H1 (cell line): ENCODE results near the gene COMMD7. TPM values are rescaled to one million over a fixed set of nuclear protein-coding genes. Genes with fewer than 3 reads are reported as not detected.
"Not testable (repeated sequence)": the region's sequence is repeated elsewhere in the genome, so short reads cannot be mapped to it uniquely, and the experiment has no call there.

Experiments used
- CTCF ChIA-PET: fragments of 300-600 bp; sonication (Branson Sonifier 250); formaldehyde crosslinking; loops from one replicate; lab custom pipeline; 2021; ENCODE audit not compliant: partially characterized antibody; lab: Charles Lee
- POLR2A ChIA-PET: fragments of 300-600 bp; sonication (Branson Sonifier 250); formaldehyde crosslinking; loops from one replicate; lab custom pipeline; 2021; ENCODE audit warnings: inconsistent platforms; ENCODE audit not compliant: partially characterized antibody; lab: Charles Lee
- DNase-seq, 2 experiments: peaks; one replicate each; pipeline versions ENCODE4 v3.0.0 to v3.0.0-alpha.2; 2010 to 2022; ENCODE audit warnings: low spot score in 2 of 2, low read depth in 1 of 2, mixed read lengths in 1 of 2
- FAIRE-seq: peaks from 2 replicates; lab custom pipeline; 2011; peaks lifted over from hg19 to GRCh38; lab: Jason Lieb, UNC
- H2AFZ ChIP-seq: 2 replicates; pipeline ENCODE4 v1.8.1; 2012; ENCODE audit warnings: low read length, inconsistent platforms
- H2AK5ac ChIP-seq: 2 replicates; pipeline ENCODE4 v1.6.1; 2013; ENCODE audit warnings: low read depth, low read length
- H2BK120ac ChIP-seq: replicated peaks from 2 replicates; pipeline ENCODE3; 2013; ENCODE audit warnings: low read depth, low read length, inconsistent platforms
- H2BK12ac ChIP-seq: 2 replicates; pipeline ENCODE4 v1.6.1; 2013; ENCODE audit warnings: low read depth, low read length
- H2BK15ac ChIP-seq: 2 replicates; pipeline ENCODE4 v1.6.1; 2013; ENCODE audit warnings: low read length
- H2BK20ac ChIP-seq: 2 replicates; pipeline ENCODE4 v1.6.1; 2013; ENCODE audit warnings: low read length
- H2BK5ac ChIP-seq: 2 replicates; pipeline ENCODE4 v1.6.1; 2013; ENCODE audit warnings: low read depth, low read length
- H3K14ac ChIP-seq: 2 replicates; pipeline ENCODE4 v1.6.1; 2013; ENCODE audit warnings: inconsistent platforms; ENCODE audit not compliant: insufficient read length
- H3K18ac ChIP-seq: 2 replicates; pipeline ENCODE4 v1.6.1; 2013; ENCODE audit warnings: low read length; ENCODE audit errors: extremely low read depth
- H3K23ac ChIP-seq: 2 replicates; pipeline ENCODE4 v1.6.1; 2013; ENCODE audit warnings: inconsistent platforms; ENCODE audit not compliant: insufficient read length
- H3K23me2 ChIP-seq: 2 replicates; pipeline ENCODE4 v1.6.1; 2013; ENCODE audit warnings: low read depth, low read length
- H3K27ac ChIP-seq: 2 replicates; pipeline ENCODE4 v1.6.1; 2011; ENCODE audit warnings: low read depth, low read length, inconsistent platforms
- H3K27me3 ChIP-seq, 4 experiments: replicated peaks in 1 of 4; 1 replicate in 1 of 4; 2 replicates in 3 of 4; pipeline versions ENCODE4 v1.6.1 to v1.8.1; 2011 to 2013; ENCODE audit warnings: low read length in 3 of 4, mild to moderate bottlenecking in 3 of 4, inconsistent platforms in 2 of 4, mixed read lengths in 2 of 4, moderate library complexity in 1 of 4; ENCODE audit not compliant: control insufficient read depth in 3 of 4, insufficient read depth in 3 of 4; ENCODE audit errors: extremely low read depth in 1 of 4
- H3K36me3 ChIP-seq, 4 experiments: 2 replicates each; pipeline versions ENCODE4 v1.6.1 to v1.8.1; 2011 to 2013; ENCODE audit warnings: mild to moderate bottlenecking in 4 of 4, low read length in 3 of 4, moderate library complexity in 2 of 4, control low read depth in 1 of 4, inconsistent platforms in 1 of 4; ENCODE audit not compliant: insufficient read depth in 4 of 4, control insufficient read depth in 2 of 4
- H3K4ac ChIP-seq: replicated peaks from 2 replicates; pipeline ENCODE3; 2013; ENCODE audit warnings: low read length, low read depth, mixed read lengths, inconsistent platforms; ENCODE audit not compliant: insufficient read length
- H3K4me1 ChIP-seq, 4 experiments: replicated peaks in 1 of 4; 1 replicate in 1 of 4; 2 replicates in 3 of 4; pipeline versions ENCODE4 v1.6.1 to v1.8.1; 2011 to 2013; ENCODE audit warnings: low read length in 3 of 4, inconsistent platforms in 2 of 4, mixed read lengths in 1 of 4; ENCODE audit not compliant: insufficient read depth in 4 of 4, control insufficient read depth in 3 of 4
- H3K4me2 ChIP-seq, 2 experiments: 2 replicates each; pipeline versions ENCODE4 v1.6.1 to v1.8.1; 2011 to 2013; ENCODE audit warnings: low read depth in 2 of 2, low read length in 2 of 2, control low read depth in 1 of 2, inconsistent platforms in 1 of 2, mild to moderate bottlenecking in 1 of 2; ENCODE audit not compliant: insufficient read depth in 1 of 2
- H3K4me3 ChIP-seq, 4 experiments: fragments of 200-600, 300-600 bp in 1 of 4; sonication (generic), shearing (Covaris generic), sonication (Bioruptor Twin) in 1 of 4; 2 replicates each; pipeline versions ENCODE4 v1.5.1 to v1.8.1; 2011 to 2016; ENCODE audit warnings: low read length in 4 of 4, low read depth in 3 of 4, control low read depth in 2 of 4, inconsistent platforms in 2 of 4, mild to moderate bottlenecking in 2 of 4, mixed read lengths in 1 of 4, moderate library complexity in 1 of 4; ENCODE audit not compliant: insufficient read depth in 2 of 4; ENCODE audit errors: extremely low read depth in 1 of 4
- H3K56ac ChIP-seq: replicated peaks from 2 replicates; pipeline ENCODE3; 2013; ENCODE audit warnings: low read depth, mild to moderate bottlenecking, mixed read lengths, low read length, inconsistent platforms; ENCODE audit not compliant: insufficient read length
- H3K79me1 ChIP-seq: 2 replicates; pipeline ENCODE4 v1.6.1; 2013; ENCODE audit warnings: low read depth, low read length, control low read depth
- H3K79me2 ChIP-seq, 2 experiments: 2 replicates each; pipeline versions ENCODE4 v1.6.1 to v1.8.1; 2012 to 2013; ENCODE audit warnings: low read length in 2 of 2, mild to moderate bottlenecking in 2 of 2, inconsistent platforms in 1 of 2; ENCODE audit not compliant: insufficient read depth in 2 of 2, control insufficient read depth in 1 of 2
- H3K9ac ChIP-seq, 4 experiments: replicated peaks in 1 of 4; 1 replicate in 1 of 4; 2 replicates in 3 of 4; pipeline versions ENCODE4 v1.6.1 to v1.8.1; 2011 to 2013; ENCODE audit warnings: low read depth in 3 of 4, low read length in 3 of 4, control low read depth in 2 of 4, mild to moderate bottlenecking in 2 of 4, moderate library complexity in 2 of 4, inconsistent platforms in 1 of 4; ENCODE audit errors: extremely low read depth in 1 of 4
- H3K9me3 ChIP-seq, 2 experiments: 2 replicates each; pipeline versions ENCODE4 v1.6.1 to v1.8.1; 2012 to 2013; ENCODE audit warnings: mild to moderate bottlenecking in 2 of 2, moderate library complexity in 2 of 2, control low read depth in 1 of 2, inconsistent platforms in 1 of 2, low read depth in 1 of 2, low read length in 1 of 2, mixed read lengths in 1 of 2; ENCODE audit not compliant: insufficient read depth in 2 of 2
- H4K20me1 ChIP-seq, 2 experiments: replicated peaks in 1 of 2; 2 replicates each; pipeline versions ENCODE3 to v1.8.1; 2011 to 2013; ENCODE audit warnings: inconsistent platforms in 2 of 2, low read length in 2 of 2, mild to moderate bottlenecking in 1 of 2; ENCODE audit not compliant: insufficient read depth in 2 of 2, control insufficient read depth in 1 of 2
- H4K5ac ChIP-seq: 2 replicates; pipeline ENCODE4 v1.6.1; 2013; ENCODE audit warnings: low read length, low read depth, mixed read lengths, inconsistent platforms; ENCODE audit not compliant: insufficient read length
- H4K8ac ChIP-seq: 2 replicates; pipeline ENCODE4 v1.8.0; 2013; ENCODE audit warnings: mild to moderate bottlenecking, moderate library complexity, low read length, inconsistent platforms; ENCODE audit not compliant: insufficient read depth; ENCODE audit errors: extremely low read depth
- H4K91ac ChIP-seq: replicated peaks from 2 replicates; pipeline ENCODE3; 2013; ENCODE audit warnings: low read length, mixed read lengths, inconsistent platforms; ENCODE audit not compliant: insufficient read length
- CEBPB ChIP-seq: IDR thresholded peaks from 2 replicates; pipeline ENCODE4 v1.6.1; 2012; ENCODE audit warnings: low read depth, low read length
- WGBS, 2 experiments: shearing (Covaris generic) in 1 of 2; methylation state at CpG; one replicate each; pipeline versions ENCODE4 v1.1.6 to v1.1.7; 2013 to 2015; ENCODE audit warnings: low lambda C conversion rate in 2 of 2, mixed read lengths in 2 of 2, inconsistent platforms in 1 of 2, low coverage in 1 of 2, missing lambda C conversion rate in 1 of 2; ENCODE audit not compliant: insufficient replicate concordance in 2 of 2, insufficient coverage in 1 of 2, insufficient read length in 1 of 2; ENCODE audit errors: extremely low coverage in 1 of 2, missing lambda C conversion rate in 1 of 2; 5-methylcytosine and 5-hydroxymethylcytosine counted together
- polyA plus RNA-seq, 7 experiments: library from polyadenylated mRNA; depleted of rRNA in 3 of 7; stranded (reverse) in 5 of 7; unstranded in 2 of 7; fragments of >200 nt in 5 of 7; fragments of 200-250 nt in 2 of 7; gene quantifications; 1 replicate in 5 of 7; 2 replicates in 1 of 7; 4 replicates in 1 of 7; pipeline versions ENCODE4 v1.2.1 to v1.2.3, GENCODE V29; 2011 to 2013; ENCODE audit warnings: missing spikeins in 2 of 7, mixed read lengths in 2 of 7
- total RNA-seq: library from RNA; stranded (reverse); fragmentation: NEBNext Ultra II Directional; extraction: Animal tissue kit (Norgen Biotek cat#: 25700); gene quantifications from 2 replicates; pipeline ENCODE4 v1.2.1, GENCODE V29; 2021

Gene COMMD7
- total and polyA plus RNA-seq, 2 of the 8 experiments (the other 6 are each of a cell fraction or from before 2014, with no cell fraction given): 39.4 to 48.9 TPM

DNA sequence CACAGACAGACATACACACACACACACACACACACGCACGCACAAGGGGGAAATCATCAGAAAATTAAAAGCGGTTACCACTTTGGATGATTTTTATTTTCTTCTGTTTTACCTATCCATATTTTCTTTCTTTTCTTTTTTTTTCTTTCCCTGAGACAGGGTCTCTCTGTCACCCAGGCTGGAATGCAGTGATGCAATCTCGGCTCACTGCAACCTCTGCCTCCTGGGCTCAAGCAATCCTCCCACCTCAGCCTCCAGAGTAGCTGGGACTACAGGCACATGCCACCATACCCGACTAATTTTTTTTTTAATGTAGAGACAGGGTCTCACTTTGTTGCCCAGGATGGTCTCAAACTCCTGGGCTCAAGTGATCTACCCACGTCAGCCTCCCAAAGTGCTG is 14.8 kb downstream of the COMMD7 start:
- H2AFZ ChIP-seq, H3K4me2 ChIP-seq, H3K4me1 ChIP-seq, H3K23me2 ChIP-seq, H3K18ac ChIP-seq, H2BK15ac ChIP-seq, H3K9me3 ChIP-seq, H4K20me1 ChIP-seq, H3K4ac ChIP-seq, DNase-seq, H3K4me3 ChIP-seq, H2AK5ac ChIP-seq, H3K79me1 ChIP-seq, H3K27ac ChIP-seq, H2BK20ac ChIP-seq, H2BK5ac ChIP-seq, H3K14ac ChIP-seq, H4K8ac ChIP-seq, H3K56ac ChIP-seq, H2BK120ac ChIP-seq, H3K27me3 ChIP-seq, FAIRE-seq, H3K9ac ChIP-seq, H4K91ac ChIP-seq, H4K5ac ChIP-seq, POLR2A ChIA-PET, H3K23ac ChIP-seq, H2BK12ac ChIP-seq: not testable (repeated sequence)
- Histone ChIP-seq H3K36me3 (peaks cover 4 to 41% (median 9%) of the 10 kb centered on the region in 4 experiments), H3K79me2 (peaks cover 0 to 43% of the 10 kb centered on the region in 2 experiments; a peak in 3 of 4 replicates)
- CTCF ChIA-PET: interaction anchor here (0.7 to 1.7 kb wide), 2 partner anchors 28 to 50 kb away, joined by 4 to 8 read pairs; no protein-coding TSS in a partner anchor
- TF ChIP-seq CEBPB: 0 out of 2 replicates have a peak, but pooled peaks have one; percentile 28
- 97% methylated on average over 6 of the region's 6 CpGs; no CpG with 5 or more reads in 1 of the 2 experiments for WGBS, 2 experiments
